HG03108 (cell line): ENCODE measurements around the gene MADD.

Experiments used
- ATAC-seq: cut with Tn5 transposase; IDR thresholded peaks from one replicate; pipeline ENCODE4 v1.9.1; 2021; ENCODE audit warnings: moderate library complexity; ENCODE audit not compliant: unreplicated experiment

The MADD gene

DNA sequence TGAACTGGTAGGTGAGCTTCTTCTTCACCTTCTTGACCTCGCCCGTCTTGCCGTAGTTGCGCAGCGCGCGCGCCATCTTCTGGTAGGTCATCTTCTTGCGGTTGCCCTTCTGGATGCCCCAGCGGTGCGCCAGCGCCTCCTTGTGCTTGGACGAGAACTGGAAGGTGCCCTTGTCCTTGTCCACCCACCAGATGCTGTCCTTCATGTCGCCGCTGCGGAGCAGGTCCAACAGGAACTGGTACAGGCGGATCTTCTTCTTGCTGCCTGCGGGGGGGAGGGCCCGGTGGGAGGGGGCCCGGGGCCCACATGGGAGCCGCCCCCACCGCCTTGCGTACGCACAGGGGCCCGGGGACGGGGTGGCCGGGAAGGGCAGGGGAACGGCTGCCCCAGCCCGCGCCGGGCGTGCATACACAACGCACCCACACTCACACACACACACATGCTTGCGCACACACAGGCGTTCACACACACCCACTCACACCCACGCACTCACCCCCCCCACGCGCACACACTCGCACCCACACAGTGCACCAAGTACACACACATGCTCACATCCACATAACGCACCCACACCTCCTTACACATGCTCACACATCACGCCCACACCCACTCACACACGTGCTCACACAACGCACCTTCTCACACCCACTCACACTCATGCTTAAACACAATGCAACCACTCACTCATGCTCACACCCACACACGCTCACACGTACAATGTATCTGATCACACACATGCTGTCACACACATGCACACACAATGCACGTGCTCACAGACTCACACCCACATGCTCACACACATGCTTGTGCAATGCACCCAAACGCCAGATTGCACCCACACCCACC, 85.6 kb downstream of the MADD start:
- ATAC-seq = no peak

- no peak for ATAC-seq
Observed at GRCh38 chr11:47356129-47356997, 86.4 kb downstream of the MADD start.

DNA sequence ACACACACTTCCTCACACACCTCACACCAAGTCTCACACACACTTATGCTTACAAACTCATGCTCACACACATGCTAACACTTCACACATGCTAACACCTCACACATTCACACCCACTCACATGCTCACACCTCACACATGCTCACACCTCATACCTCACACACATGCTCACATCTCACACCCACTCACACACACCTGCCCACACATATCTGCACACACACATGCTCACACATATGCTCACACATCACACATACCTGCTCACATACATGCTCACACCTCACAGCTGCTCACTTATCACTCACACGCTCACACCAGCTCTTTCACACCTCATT, 87.0 kb downstream of the MADD start:
- ATAC-seq = no peak

DNA sequence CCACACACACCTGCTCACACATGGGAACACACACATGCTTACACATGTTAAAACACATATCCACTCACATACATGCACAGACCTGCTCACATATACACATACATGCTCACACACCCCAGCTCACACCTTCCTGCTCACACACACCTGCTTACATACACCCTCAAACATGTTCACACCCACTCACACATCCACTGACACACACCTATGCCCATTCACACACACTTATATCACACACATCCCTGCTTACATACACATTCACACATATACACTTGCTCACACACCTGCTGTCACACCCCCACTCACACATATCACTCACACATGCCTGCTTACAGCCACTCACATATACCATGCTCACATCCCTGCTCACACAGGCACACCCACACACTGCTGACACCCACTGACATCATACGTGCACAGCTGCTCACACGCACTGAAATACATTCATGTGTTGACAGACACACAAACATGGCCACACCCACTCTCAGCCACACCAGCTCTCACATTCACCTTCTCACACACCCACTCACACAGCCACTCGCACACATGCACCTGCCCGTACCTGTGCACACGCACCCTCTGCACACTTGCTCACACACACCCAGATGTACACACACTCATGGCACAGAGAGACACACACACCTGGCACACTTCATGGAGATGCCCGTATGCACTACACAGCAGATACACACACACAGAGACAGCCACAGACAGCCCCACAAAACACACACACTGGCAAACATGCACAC, 88.2 kb downstream of the MADD start:
- no peak for ATAC-seq

DNA sequence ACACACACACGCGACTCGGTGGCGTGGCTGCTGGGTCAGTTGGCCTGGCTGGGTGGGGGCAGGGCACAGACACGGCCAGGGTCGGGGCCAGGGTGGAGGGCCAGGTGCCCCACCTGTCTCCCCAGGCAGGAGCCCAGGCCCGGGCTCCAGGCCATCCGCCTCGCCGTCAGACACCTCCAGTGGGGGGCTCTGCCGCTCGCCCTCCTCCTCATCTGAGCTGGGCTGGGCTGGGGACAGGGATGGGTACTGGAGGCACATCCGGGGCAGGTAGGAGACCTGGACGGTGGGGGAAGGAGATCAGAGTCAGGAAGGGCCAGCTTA, 88.8 kb downstream of the MADD start:
- ATAC-seq = no peak

DNA sequence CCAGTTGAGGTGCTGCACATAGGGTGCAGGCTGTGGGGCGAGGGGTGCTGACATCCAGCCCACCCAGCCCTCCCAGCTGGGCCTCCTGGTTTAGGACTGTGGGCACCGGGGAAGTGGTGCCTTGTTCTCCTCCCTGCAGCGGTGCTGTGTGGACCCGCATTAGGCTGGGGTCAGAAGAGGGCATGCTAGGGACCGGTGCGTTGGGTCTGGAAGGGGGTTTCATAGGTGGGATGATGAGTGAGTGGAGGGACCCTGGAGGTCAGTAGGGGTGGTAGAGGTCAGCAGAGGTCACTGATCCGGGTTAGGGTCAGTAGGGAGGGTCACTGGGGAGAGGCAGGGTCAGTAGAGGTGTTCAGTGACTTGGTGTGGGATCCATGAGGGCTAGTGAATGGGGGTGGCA, 89.2 kb downstream of the MADD start:
- ATAC-seq = no peak

DNA sequence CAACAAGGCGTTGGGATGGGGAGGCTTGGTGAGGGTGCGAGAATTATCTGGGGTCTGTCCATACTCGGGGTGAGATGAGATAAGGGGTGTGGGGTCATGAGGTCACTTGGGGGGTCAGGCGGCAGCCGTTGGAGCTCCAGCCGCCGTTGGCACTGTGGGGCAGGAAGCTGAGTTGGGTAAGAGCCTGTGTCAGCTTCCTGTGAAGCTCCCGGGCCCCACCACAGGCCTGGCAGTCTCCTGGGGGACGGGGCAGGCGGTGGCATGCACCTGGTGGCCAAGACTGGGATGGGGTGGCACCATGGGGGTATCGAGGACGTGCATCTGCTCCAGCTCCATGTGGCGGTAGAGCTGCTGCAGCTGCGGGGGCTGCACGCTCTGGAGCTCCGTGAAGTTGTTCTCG, 89.7 kb downstream of the MADD start:
- no peak for ATAC-seq

GRCh38 chr11:47360341-47360740, 90.4 kb downstream of the MADD start:
- no peak for ATAC-seq

- ATAC-seq = no peak
Observed at GRCh38 chr11:47361419-47361818, 91.5 kb downstream of the MADD start.

GRCh38 chr11:47366020-47366490, 96.1 kb downstream of the MADD start:
- no peak for ATAC-seq

- ATAC-seq = no peak
Observed at GRCh38 chr11:47369676-47370075, 99.7 kb downstream of the MADD start.

- ATAC-seq = no peak
Observed at GRCh38 chr11:47372422-47372821, 102.5 kb downstream of the MADD start.

- no peak for ATAC-seq
Observed at GRCh38 chr11:47373876-47374719, 104.2 kb downstream of the MADD start.

- no peak for ATAC-seq
Observed at GRCh38 chr11:47374720-47375019, 104.7 kb downstream of the MADD start.

DNA sequence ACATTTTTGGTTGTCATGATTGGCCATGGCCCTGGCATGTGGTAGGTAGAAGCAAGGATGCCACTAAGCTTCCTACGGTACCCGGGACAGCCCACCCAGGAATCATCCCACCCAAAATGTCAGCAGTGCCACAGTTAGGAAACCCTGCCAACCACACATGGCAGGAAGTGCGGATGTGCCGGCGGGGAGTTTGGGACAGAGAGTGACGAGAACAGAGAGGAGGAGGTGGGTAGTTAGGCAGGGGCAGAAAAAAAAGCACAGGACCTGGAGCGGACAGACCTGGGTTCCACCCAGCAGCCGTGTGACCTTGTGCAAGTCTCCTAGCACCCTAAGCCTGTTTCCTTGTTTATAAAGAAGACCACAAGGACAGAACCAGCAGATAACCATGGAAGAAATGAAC, 105.1 kb downstream of the MADD start:
- ATAC-seq = no peak

DNA sequence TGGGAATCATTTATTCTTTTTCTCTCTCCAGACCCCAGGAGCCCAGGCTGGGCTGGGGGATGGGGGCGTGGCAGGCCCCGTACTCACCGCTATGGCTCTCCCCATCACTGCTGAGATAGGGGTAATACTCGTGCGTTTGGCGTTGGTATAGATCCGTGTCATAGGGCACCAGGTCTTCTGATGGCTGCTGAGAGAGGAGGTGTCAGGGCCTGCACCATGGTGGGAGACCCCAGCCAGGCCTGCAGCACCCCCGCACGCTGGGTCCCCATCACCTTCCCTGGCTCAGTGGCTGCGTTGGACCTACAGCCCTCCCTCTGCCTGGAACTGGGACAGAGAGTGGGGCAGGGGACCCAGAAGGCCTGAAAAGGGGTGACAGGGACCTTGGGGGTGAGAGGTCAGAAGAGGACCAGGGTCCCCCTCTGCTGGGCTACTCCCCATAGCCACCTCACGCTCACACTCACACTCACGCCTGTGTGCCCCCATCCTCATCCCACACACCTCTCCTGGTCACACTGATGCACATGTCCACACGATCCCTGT, 105.7 kb downstream of the MADD start:
- ATAC-seq = no peak

GRCh38 chr11:47376107-47376524, 106.2 kb downstream of the MADD start:
- ATAC-seq = no peak

- ATAC-seq = peak; percentile 32
Observed at GRCh38 chr11:47376525-47377371, 106.8 kb downstream of the MADD start.

GRCh38 chr11:47377571-47378009, 107.7 kb downstream of the MADD start:
- peak; percentile 11 for ATAC-seq
